K562 (cell line): Measurements from ENCODE around the gene PASD1. TPM values are rescaled to one million over a fixed set of nuclear protein-coding genes. Genes with fewer than 3 reads are reported as not detected.

Experiments
- ATAC-seq: fragments of 200-7000 bp; cut with Tn5 transposase; 3 replicates; pipeline ENCODE4 v1.9.1; 2020; ENCODE audit warnings: moderate library complexity
- BruUV-seq: library from RNA; stranded (reverse); fragments of 400-500 nt; replicated peaks from 2 replicates; lab custom pipeline; 2021; lab: Mats Ljungman, UMichigan
- CTCF ChIA-PET: fragments of 300-600 bp; formaldehyde crosslinking; extraction: SDS; loops from one replicate; lab custom pipeline; 2021; ENCODE audit warnings: low intra/inter-chr PET ratio; lab: Yijun Ruan, JAX
- POLR2A ChIA-PET: fragments of 300-600, 350-650 bp; sonication (Branson Sonifier 250); formaldehyde crosslinking; extraction: SDS; loops from one replicate; lab custom pipeline; 2021; ENCODE audit warnings: antibody characterized with exemption, inconsistent platforms; lab: Yijun Ruan, JAX
- DNase-seq, 4 experiments: peaks; one replicate each; pipeline versions ENCODE4 v3.0.0 to v3.0.0-alpha.2; 2011 to 2018; ENCODE audit warnings: low spot score in 3 of 4, mixed read lengths in 3 of 4; ENCODE audit errors: extremely low read depth in 1 of 4
- FAIRE-seq: peaks from 2 replicates; lab custom pipeline; 2011; peaks lifted over from hg19 to GRCh38; lab: Jason Lieb, UNC
- H2AFZ ChIP-seq: 2 replicates; pipeline ENCODE4 v1.6.0; 2011; ENCODE audit warnings: low read depth, low read length, control low read depth, inconsistent platforms
- H3K27ac ChIP-seq: fragments of 200-600 bp; 3 replicates; pipeline ENCODE4 v1.8.0; 2011; ENCODE audit warnings: low read depth, mild to moderate bottlenecking, control low read depth, inconsistent platforms, low read length, moderate library complexity, mixed read lengths; ENCODE audit errors: extremely low read depth
- H3K27me3 ChIP-seq, 2 experiments: fragments of 300-600 bp in 1 of 2; 2 replicates in 1 of 2; 3 replicates in 1 of 2; pipeline versions ENCODE4 v1.6.0 to v1.8.0; 2011; ENCODE audit warnings: inconsistent platforms in 2 of 2, low read length in 2 of 2, mild to moderate bottlenecking in 1 of 2, mixed read lengths in 1 of 2, moderate library complexity in 1 of 2; ENCODE audit not compliant: control insufficient read depth in 2 of 2, insufficient read depth in 2 of 2
- H3K36me3 ChIP-seq: fragments of 300-600 bp; 3 replicates; pipeline ENCODE4 v1.8.0; 2011; ENCODE audit warnings: mild to moderate bottlenecking, low read length, inconsistent platforms; ENCODE audit not compliant: control insufficient read depth, insufficient read depth
- H3K4me1 ChIP-seq, 2 experiments: fragments of 200-600 bp in 1 of 2; replicated peaks in 1 of 2; 2 replicates in 1 of 2; 3 replicates in 1 of 2; pipeline versions ENCODE4 v1.5.1 to v1.8.0; 2011; ENCODE audit warnings: inconsistent platforms in 2 of 2, low read length in 2 of 2, mild to moderate bottlenecking in 1 of 2, mixed read lengths in 1 of 2, moderate library complexity in 1 of 2; ENCODE audit not compliant: control insufficient read depth in 2 of 2, insufficient read depth in 2 of 2
- H3K4me2 ChIP-seq: 2 replicates; pipeline ENCODE4 v1.6.1; 2011; ENCODE audit warnings: low read length, control low read depth, inconsistent platforms, mixed read lengths; ENCODE audit not compliant: insufficient read depth
- H3K4me3 ChIP-seq: fragments of 200-600 bp; sonication (generic), shearing (Covaris generic); 2 replicates; pipeline ENCODE4 v1.5.1; 2016; ENCODE audit warnings: control low read depth, inconsistent platforms
- H3K79me2 ChIP-seq: fragments of 200-600 bp; 3 replicates; pipeline ENCODE4 v1.8.0; 2011; ENCODE audit warnings: low read length, inconsistent platforms; ENCODE audit not compliant: control insufficient read depth, insufficient read depth
- H3K9ac ChIP-seq, 2 experiments: 2 replicates each; pipeline versions ENCODE4 v1.6.0 to v1.6.1; 2011; ENCODE audit warnings: low read depth in 2 of 2, low read length in 2 of 2, control low read depth in 1 of 2, inconsistent platforms in 1 of 2, mild to moderate bottlenecking in 1 of 2, mixed read lengths in 1 of 2; ENCODE audit not compliant: insufficient read depth in 1 of 2
- H3K9me1 ChIP-seq: one replicate; pipeline ENCODE4 v1.6.0; 2011; ENCODE audit warnings: inconsistent platforms, mild to moderate bottlenecking, low read length, moderate library complexity; ENCODE audit not compliant: control insufficient read depth, insufficient read depth
- H3K9me3 ChIP-seq: replicated peaks from 2 replicates; pipeline ENCODE4 v1.5.1; 2011; ENCODE audit warnings: low read depth, low read length, inconsistent platforms; ENCODE audit not compliant: control insufficient read depth, insufficient read depth
- H4K20me1 ChIP-seq: replicated peaks from 2 replicates; pipeline ENCODE4 v1.6.1; 2011; ENCODE audit warnings: low read length, inconsistent platforms, mixed read lengths; ENCODE audit not compliant: control insufficient read depth, insufficient read depth
- ARID2 ChIP-seq: fragments of 450-650 bp; IDR thresholded peaks from 2 replicates; pipeline ENCODE4 v1.6.1; 2017; ENCODE audit warnings: antibody characterized with exemption, mild to moderate bottlenecking
- BRCA1 ChIP-seq, 2 experiments: fragments of 450-650 bp in 1 of 2; sonication (generic) in 1 of 2; formaldehyde crosslinking in 1 of 2; IDR thresholded peaks; 2 replicates each; pipeline versions ENCODE4 v1.5.0 to v1.6.1; 2017 to 2020; ENCODE audit warnings: mild to moderate bottlenecking in 1 of 2, missing genetic modification reagents in 1 of 2
- CBFB ChIP-seq: sonication (generic); formaldehyde crosslinking; IDR thresholded peaks from 2 replicates; pipeline ENCODE4 v1.4.0; 2020; ENCODE audit warnings: mild to moderate bottlenecking, missing genetic modification reagents
- CTBP1 ChIP-seq: fragments of 450-650 bp; IDR thresholded peaks from 2 replicates; pipeline ENCODE4 v1.6.1; 2016; ENCODE audit warnings: borderline replicate concordance
- GABPB2 ChIP-seq: fragments of 250-450 bp; sonication (Bioruptor Pico); conservative IDR thresholded peaks from 2 replicates; pipeline ENCODE4 v1.5.1; 2021; ENCODE audit warnings: mild to moderate bottlenecking
- RAD51 ChIP-seq: fragments of 450-650 bp; IDR thresholded peaks from 2 replicates; pipeline ENCODE4 v1.7.1; 2016; ENCODE audit warnings: low read depth, mild to moderate bottlenecking, borderline replicate concordance
- SMAD2 ChIP-seq: fragments of 150-350 bp; IDR thresholded peaks from 2 replicates; pipeline ENCODE4 v1.6.1; 2014; ENCODE audit warnings: low read depth, mild to moderate bottlenecking, low read length
- ZNF124 ChIP-seq: sonication (generic); formaldehyde crosslinking; IDR thresholded peaks from 2 replicates; pipeline ENCODE4 v1.8.1; 2022; ENCODE audit warnings: missing genetic modification reagents
- ZNF133 ChIP-seq: fragments of 250-450 bp; sonication (Bioruptor Pico); IDR thresholded peaks from 2 replicates; pipeline ENCODE4 v1.4.0; 2020; ENCODE audit warnings: mild to moderate bottlenecking
- WGBS: fragments of 100-300 bp; shearing (Covaris generic); methylation state at CpG from one replicate; pipeline ENCODE4 v1.1.6; 2016; ENCODE audit warnings: low coverage, mixed read lengths; ENCODE audit not compliant: insufficient coverage; ENCODE audit errors: missing lambda C conversion rate; 5-methylcytosine and 5-hydroxymethylcytosine counted together
- in situ Hi-C: fragments of 300-500 bp; cut with MboI; formaldehyde crosslinking; loops from 4 replicates; pipeline ENCODE4 v1.15.0; 2018; ENCODE audit warnings: inconsistent platforms, mixed read lengths
- intact Hi-C: fragments of 100-400 bp; cut with micrococcal nuclease; formaldehyde crosslinking; loops from 2 replicates; pipeline ENCODE4 v1.14.2; 2022
- polyA plus RNA-seq, 8 experiments: library from polyadenylated mRNA; depleted of rRNA in 4 of 8; stranded (reverse) in 5 of 8; unstranded in 3 of 8; fragments of >200 nt; fragmentation: Nextera tagmentation in 2 of 8; fragmentation: Illumina TruSeq in 1 of 8; extraction: Ambion mirVana in 2 of 8; extraction: Trizol in 1 of 8; gene quantifications; 2 replicates each; pipeline versions ENCODE4 v1.2.1 to v1.2.3, GENCODE V29; 2011 to 2014; ENCODE audit warnings: inconsistent platforms in 1 of 8, missing spikeins in 1 of 8
- total RNA-seq, 7 experiments: library from RNA; depleted of rRNA in 6 of 7; stranded (reverse); fragments of >200 nt in 6 of 7; fragmentation: Illumina TruSeq in 2 of 7; extraction: Trizol in 2 of 7; gene quantifications; 2 replicates each; pipeline versions ENCODE4 v1.2.1 to v1.2.3, GENCODE V29; 2011 to 2021; ENCODE audit warnings: low replicate concordance in 1 of 7
- TF ChIP-seq, protein P1 (sequence below), 2 experiments: fragments of 450-650 bp; IDR thresholded peaks; 2 replicates each; pipeline ENCODE4 v1.6.1; 2016
- TF ChIP-seq, protein P2 (sequence below): sonication (generic); formaldehyde crosslinking; IDR thresholded peaks from 2 replicates; pipeline ENCODE4 v1.8.0; 2022; ENCODE audit warnings: missing genetic modification reagents, mild to moderate bottlenecking, borderline replicate concordance
- TF ChIP-seq, protein P3 (sequence below): sonication (generic); formaldehyde crosslinking; IDR thresholded peaks from 2 replicates; pipeline ENCODE4 v1.8.0; 2022; ENCODE audit warnings: mild to moderate bottlenecking, missing genetic modification reagents
- TF ChIP-seq, protein P4 (sequence below): fragments of 450-650 bp; formaldehyde crosslinking; IDR thresholded peaks from 2 replicates; pipeline ENCODE4 v1.4.0; 2020; ENCODE audit warnings: mild to moderate bottlenecking, moderate library complexity

Gene PASD1
- total and polyA plus RNA-seq, 9 of the 15 experiments (the other 6 are each of a cell fraction or from before 2014, with no cell fraction given): 1.7 to 12.8 (median 9.6) TPM

DNA sequence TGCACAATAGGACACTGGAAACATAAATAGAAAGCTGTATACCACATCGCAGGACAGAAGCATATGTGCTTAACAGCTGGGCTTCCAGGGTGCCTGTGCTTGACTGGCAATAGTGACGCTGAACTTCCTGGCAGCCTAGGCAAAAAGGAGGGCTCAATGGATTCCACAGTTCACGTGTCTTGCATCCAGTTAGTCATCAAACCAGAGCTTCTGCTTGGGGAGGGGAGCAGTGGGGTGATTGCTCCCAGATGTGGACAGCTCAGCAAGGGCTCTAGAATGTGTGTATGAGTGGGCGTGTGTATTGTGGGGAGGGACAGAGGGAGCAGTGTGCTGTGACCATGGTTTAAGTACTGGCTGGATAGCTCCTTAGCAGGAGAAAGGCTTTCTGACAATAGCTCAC, 134.0 kb downstream of the PASD1 start:
- no peak for ATAC-seq
- intact Hi-C loops: no loop called here
- BruUV-seq: no TSS peak
- Histone ChIP-seq H2AFZ (no peak overlapping the region), H3K27me3 (peaks cover 3 to 60% of the 10 kb centered on the region in 2 experiments; a peak in 4 of 5 replicates), H3K9me1 (no peaks in the 10 kb centered on the region), H4K20me1 (no peaks in the 10 kb centered on the region), H3K9me3 (no peaks in the 10 kb centered on the region), H3K27ac (no peak overlapping the region), H3K36me3 (no peaks in the 10 kb centered on the region), H3K4me3 (no peak overlapping the region), H3K79me2 (no peaks in the 10 kb centered on the region), H3K9ac (no peak overlapping the region), H3K4me2 (no peak overlapping the region), H3K4me1 (no peaks in the 10 kb centered on the region; a peak in 1 of 5 replicates)
- in situ Hi-C loops: loop anchor here (25.0 kb wide), 1 partner anchor 935 kb away; no protein-coding TSS in a partner anchor
- ChIA-PET CTCF (no interaction called here), POLR2A (no interaction called here)
- FAIRE-seq: no peak
- no peak for DNase-seq
- WGBS: 0% methylated on average over 4 of the region's 4 CpGs
- TF ChIP-seq CTBP1 (no peak), ZNF133 (CRISPR knock-in tag) (no peak), ARID2 (no peak), GABPB2 (CRISPR knock-in tag) (no peak), ZNF124 (no peak), RAD51 (no peak), SMAD2 (no peak), BRCA1 (IDR thresholded peaks at IDR 0.05) (no peak), BRCA1 (CRISPR knock-in tag; IDR thresholded peaks at IDR 0.05) (no peak), CBFB (no peak)
- TF ChIP-seq, protein P1, sequence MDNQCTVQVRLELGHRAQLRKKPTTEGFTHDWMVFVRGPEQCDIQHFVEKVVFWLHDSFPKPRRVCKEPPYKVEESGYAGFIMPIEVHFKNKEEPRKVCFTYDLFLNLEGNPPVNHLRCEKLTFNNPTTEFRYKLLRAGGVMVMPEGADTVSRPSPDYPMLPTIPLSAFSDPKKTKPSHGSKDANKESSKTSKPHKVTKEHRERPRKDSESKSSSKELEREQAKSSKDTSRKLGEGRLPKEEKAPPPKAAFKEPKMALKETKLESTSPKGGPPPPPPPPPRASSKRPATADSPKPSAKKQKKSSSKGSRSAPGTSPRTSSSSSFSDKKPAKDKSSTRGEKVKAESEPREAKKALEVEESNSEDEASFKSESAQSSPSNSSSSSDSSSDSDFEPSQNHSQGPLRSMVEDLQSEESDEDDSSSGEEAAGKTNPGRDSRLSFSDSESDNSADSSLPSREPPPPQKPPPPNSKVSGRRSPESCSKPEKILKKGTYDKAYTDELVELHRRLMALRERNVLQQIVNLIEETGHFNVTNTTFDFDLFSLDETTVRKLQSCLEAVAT (IDR thresholded peaks at IDR 0.05): no peak
- TF ChIP-seq, protein P2, sequence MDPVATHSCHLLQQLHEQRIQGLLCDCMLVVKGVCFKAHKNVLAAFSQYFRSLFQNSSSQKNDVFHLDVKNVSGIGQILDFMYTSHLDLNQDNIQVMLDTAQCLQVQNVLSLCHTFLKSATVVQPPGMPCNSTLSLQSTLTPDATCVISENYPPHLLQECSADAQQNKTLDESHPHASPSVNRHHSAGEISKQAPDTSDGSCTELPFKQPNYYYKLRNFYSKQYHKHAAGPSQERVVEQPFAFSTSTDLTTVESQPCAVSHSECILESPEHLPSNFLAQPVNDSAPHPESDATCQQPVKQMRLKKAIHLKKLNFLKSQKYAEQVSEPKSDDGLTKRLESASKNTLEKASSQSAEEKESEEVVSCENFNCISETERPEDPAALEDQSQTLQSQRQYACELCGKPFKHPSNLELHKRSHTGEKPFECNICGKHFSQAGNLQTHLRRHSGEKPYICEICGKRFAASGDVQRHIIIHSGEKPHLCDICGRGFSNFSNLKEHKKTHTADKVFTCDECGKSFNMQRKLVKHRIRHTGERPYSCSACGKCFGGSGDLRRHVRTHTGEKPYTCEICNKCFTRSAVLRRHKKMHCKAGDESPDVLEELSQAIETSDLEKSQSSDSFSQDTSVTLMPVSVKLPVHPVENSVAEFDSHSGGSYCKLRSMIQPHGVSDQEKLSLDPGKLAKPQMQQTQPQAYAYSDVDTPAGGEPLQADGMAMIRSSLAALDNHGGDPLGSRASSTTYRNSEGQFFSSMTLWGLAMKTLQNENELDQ (CRISPR knock-in tag): no peak
- TF ChIP-seq, protein P3, sequence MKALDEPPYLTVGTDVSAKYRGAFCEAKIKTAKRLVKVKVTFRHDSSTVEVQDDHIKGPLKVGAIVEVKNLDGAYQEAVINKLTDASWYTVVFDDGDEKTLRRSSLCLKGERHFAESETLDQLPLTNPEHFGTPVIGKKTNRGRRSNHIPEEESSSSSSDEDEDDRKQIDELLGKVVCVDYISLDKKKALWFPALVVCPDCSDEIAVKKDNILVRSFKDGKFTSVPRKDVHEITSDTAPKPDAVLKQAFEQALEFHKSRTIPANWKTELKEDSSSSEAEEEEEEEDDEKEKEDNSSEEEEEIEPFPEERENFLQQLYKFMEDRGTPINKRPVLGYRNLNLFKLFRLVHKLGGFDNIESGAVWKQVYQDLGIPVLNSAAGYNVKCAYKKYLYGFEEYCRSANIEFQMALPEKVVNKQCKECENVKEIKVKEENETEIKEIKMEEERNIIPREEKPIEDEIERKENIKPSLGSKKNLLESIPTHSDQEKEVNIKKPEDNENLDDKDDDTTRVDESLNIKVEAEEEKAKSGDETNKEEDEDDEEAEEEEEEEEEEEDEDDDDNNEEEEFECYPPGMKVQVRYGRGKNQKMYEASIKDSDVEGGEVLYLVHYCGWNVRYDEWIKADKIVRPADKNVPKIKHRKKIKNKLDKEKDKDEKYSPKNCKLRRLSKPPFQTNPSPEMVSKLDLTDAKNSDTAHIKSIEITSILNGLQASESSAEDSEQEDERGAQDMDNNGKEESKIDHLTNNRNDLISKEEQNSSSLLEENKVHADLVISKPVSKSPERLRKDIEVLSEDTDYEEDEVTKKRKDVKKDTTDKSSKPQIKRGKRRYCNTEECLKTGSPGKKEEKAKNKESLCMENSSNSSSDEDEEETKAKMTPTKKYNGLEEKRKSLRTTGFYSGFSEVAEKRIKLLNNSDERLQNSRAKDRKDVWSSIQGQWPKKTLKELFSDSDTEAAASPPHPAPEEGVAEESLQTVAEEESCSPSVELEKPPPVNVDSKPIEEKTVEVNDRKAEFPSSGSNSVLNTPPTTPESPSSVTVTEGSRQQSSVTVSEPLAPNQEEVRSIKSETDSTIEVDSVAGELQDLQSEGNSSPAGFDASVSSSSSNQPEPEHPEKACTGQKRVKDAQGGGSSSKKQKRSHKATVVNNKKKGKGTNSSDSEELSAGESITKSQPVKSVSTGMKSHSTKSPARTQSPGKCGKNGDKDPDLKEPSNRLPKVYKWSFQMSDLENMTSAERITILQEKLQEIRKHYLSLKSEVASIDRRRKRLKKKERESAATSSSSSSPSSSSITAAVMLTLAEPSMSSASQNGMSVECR (CRISPR knock-in tag): no peak
- TF ChIP-seq, protein P4, sequence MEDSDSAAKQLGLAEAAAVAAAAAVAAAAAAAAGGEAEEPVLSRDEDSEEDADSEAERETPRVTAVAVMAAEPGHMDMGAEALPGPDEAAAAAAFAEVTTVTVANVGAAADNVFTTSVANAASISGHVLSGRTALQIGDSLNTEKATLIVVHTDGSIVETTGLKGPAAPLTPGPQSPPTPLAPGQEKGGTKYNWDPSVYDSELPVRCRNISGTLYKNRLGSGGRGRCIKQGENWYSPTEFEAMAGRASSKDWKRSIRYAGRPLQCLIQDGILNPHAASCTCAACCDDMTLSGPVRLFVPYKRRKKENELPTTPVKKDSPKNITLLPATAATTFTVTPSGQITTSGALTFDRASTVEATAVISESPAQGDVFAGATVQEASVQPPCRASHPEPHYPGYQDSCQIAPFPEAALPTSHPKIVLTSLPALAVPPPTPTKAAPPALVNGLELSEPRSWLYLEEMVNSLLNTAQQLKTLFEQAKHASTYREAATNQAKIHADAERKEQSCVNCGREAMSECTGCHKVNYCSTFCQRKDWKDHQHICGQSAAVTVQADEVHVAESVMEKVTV (CRISPR knock-in tag): no peak
